DND-41 (cell line): Measurements from ENCODE around the gene ZNF511.

Experiments used
- CTCF ChIP-seq: IDR thresholded peaks from 2 replicates; pipeline ENCODE4 v1.5.1; 2012; ENCODE audit warnings: borderline replicate concordance, low read length, moderate library complexity, mild to moderate bottlenecking; ENCODE audit not compliant: poor library complexity, severe bottlenecking; ENCODE audit errors: extremely low read depth
- EZH2 ChIP-seq: IDR thresholded peaks from 3 replicates; pipeline ENCODE4 v1.6.1; 2012; ENCODE audit warnings: borderline replicate concordance, low read depth, mild to moderate bottlenecking, moderate library complexity, low read length, inconsistent platforms; ENCODE audit not compliant: severe bottlenecking

- TF ChIP-seq CTCF (no peak), EZH2 (no peak)
Observed at GRCh38 chr10:133306097-133306476, 2.6 kb upstream of the ZNF511 start.
